Stimulated activated CD8-positive, alpha-beta memory T cell treated with anti-CD3 and anti-CD28 coated beads, Interleukin-2, amount 100 ng/mL, for 48 hours (primary cell): ENCODE results near the gene SPATS2.
"Not testable (repeated sequence)": the region's sequence is repeated elsewhere in the genome, so short reads cannot be mapped to it uniquely, and the experiment has no call there.

Experiments
- DNase-seq, 2 donors: peaks; one replicate each; pipeline ENCODE4 v3.0.0-alpha.2; 2020; ENCODE audit warnings: low read depth in 2 of 2

Gene SPATS2

DNA sequence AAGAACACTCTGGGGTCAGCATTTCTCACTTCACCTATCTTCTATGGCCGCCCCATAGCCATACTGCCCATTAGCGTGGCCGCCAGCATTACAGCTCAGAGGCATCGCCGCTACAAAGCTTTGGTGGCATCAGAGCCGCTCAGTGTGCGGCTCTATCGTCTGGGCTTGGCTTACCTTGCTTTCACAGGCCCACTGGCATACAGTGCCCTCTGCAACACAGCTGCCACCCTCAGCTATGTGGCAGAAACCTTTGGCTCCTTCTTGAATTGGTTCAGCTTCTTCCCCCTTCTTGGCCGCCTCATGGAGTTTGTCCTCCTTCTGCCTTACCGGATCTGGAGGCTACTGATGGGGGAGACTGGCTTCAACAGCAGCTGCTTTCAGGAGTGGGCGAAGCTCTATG lies 18.0 kb upstream of the SPATS2 start:
- no peak for DNase-seq

DNA sequence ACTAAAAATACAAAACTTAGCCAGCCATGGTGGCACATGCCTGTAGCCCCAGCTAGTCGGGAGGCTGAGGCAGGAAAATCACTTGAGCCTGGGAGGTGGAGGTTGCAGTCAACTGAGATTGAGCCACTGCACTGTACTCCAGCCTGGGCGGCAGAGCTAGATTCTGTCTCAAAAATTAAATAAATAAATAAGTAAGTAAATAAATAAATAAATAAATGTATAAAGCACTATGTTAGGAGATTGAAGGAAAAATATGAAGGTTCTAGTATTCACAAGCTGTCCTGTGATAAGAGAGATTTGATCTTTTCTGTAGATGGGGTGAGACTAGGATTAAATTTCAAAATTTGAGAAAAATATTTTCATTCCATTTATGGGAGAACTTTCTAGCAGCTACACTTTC lies 14.9 kb upstream of the SPATS2 start:
- DNase-seq, result no peak

DNA sequence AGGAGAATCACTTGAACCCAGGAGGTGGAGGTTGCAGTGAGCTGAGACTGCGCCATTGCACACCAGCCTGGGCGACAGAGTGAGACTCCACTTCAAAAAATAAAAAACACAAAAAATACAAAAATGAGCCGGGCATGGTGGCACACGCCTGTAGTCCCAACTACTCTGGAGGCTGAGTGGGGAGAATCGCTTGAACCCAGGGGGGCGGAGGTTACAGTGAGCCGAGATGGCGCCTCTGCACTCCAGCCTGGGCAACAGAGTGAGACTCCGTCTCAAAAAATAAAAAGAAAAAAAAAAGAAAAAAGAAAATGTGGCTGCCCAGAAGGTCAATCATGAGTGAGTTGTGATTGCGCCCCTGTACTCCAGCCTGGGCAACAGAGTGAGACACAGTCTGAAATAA lies 11.3 kb upstream of the SPATS2 start:
- DNase-seq, result no peak

DNA sequence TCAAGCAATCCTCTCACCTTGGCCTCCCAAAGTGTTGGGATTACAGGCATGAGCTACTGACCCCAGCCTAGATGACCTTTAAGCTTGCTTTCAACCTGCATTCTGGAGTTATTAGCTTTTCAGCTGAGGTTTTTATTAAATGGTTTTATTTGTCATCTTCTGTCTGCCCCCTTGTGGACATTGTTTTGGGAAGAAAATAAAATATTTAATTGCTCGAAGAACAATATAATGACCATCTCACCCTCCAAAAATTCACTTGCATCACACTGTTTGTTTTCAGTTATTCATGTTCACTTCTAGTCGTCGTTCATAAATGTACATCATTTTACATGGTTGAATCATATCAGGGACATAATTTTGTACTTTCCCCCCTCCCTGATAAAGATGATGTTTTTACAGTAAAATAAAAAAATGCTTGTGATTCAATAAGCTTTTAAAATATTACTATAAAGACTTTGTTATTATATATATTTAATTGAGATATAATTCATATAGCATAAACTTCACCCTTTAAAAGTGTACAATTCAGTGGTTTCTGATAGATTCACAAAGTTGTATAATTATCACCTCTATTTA lies 10.1 kb upstream of the SPATS2 start:
- DNase-seq, result no peak

DNA sequence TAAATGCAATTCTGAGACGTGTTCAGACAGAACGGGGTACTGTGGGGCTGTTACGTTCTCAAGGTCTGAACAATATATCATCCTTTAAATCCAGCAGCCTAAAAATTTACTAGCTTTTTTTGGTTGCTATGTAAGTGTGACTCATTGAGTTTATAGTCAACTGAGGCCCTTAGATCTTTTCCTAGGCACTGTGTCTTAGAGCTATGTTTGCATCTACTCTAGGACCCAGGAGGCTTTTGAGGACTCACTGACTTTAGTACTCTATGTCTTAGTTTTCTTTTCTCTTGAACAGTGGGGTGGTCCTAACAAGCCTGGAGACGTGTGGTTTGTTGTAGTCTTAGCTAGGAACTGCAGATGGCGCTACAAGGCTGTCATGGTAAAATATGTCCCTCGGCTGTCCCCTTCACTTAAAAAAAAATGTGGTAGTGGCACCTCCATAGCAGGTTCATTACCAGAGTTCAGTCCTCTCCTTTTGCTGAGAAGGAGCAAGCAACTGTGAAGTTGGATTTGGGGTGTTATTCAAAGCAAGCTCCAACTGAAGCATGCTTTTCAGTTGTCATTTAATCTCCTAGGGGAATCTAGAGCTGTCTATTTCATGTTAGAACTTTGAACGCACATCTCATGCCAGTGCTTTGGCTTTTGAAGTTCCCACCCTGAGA lies 8.7 kb upstream of the SPATS2 start:
- DNase-seq, result no peak

DNA sequence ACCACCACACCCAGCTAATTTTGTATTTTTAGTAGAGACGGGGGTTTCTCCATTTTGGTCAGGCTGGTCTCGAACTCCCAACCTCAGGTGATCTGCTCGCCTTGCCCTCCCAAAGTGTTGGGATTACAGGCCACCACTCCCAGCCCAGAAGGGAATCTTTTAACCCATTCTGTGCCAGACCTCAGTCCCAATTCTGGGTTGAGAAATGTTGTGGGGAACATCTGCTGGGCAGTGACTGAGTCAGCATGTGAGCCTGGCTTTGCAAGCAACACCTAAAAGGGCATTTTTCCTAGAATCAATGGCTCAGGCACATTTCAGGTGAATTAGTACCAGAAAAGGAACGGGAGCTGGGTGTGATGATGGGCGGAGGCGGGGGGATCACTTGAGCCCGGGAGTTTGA lies 7.6 kb upstream of the SPATS2 start:
- no peak for DNase-seq

DNA sequence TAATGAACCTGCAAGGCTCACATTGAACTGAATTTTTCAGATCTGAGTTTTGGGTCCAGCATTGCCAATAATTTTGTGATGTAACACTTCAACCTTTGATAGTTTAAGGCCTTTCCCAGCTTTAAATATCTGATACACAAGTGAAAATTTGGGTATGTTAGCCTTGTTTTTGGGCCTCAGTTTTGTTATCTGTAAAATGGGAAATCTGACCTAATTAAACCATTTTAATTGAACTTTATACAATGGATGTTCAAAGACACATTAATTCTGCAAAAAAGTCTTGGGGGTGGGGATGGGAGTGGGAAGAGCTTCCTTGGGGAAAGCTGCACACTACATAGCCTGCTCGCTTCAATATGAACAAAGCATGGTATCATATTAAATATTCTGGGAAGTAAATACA lies 5.2 kb upstream of the SPATS2 start:
- DNase-seq, result no peak

DNA sequence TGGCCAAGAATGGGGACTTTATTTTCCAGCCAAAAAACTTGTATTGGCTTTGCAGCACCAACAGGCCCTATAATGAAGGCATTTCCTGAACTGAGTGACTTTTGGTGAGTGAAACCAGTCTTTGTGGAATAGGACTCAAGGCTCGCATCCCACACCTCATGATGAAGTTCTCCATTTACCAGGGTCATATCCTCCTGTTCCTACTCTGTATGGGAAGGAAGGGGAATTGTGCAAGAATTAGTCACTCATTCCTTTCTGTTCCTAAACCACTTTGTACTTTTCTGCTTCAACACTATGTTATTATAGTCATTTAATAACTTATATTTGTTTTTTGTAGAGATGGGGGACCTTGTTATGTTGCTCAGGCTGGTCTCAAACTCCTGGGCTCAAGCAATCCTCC lies 2.3 kb upstream of the SPATS2 start:
- no peak for DNase-seq

DNA sequence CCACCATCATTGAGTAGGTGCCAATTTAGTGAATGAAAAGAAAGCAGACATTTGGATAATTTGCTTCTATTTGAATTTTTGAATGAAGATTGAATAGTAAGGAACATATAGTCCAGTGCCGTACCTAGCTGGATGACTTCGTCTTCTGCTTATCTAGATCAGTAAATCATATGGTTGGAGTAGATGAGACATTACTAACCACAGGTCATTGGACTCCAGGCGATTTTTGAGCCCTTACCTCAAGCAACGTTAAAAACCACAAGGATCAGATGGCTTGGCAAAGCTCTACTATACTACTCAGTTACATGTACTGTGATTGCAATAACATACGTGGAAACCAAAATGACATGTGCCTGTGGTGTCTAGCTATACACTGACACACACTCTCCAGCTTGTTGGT lies 1.7 kb upstream of the SPATS2 start:
- DNase-seq, result no peak

DNA sequence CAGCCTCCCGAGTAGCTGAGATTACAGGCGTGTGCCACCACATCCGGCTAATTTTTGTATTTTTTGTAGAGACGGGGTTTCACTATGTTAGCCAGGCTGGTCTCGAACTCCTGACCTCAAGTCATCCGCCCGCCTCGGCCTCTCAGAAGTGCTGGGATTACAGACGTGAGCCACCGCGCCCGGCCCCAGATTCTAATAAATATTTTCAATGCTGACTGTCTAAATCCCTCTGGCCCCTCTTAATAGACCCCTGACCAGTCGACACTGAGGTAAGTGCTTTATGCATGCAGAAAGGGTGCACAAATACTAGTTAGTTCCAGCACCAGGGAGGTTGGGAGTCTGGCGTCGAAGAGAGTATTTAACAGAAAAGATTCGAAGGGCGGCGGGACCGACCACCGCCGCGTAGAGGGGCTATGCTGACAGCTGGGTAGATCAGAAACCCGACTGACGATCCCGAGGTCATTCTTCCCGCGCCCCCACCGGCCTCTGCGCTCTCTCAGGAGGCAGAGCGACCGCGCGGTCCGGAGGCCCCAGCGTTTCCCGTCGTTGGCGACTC lies 1.1 kb upstream of the SPATS2 start:
- DNase-seq, result no peak

DNA sequence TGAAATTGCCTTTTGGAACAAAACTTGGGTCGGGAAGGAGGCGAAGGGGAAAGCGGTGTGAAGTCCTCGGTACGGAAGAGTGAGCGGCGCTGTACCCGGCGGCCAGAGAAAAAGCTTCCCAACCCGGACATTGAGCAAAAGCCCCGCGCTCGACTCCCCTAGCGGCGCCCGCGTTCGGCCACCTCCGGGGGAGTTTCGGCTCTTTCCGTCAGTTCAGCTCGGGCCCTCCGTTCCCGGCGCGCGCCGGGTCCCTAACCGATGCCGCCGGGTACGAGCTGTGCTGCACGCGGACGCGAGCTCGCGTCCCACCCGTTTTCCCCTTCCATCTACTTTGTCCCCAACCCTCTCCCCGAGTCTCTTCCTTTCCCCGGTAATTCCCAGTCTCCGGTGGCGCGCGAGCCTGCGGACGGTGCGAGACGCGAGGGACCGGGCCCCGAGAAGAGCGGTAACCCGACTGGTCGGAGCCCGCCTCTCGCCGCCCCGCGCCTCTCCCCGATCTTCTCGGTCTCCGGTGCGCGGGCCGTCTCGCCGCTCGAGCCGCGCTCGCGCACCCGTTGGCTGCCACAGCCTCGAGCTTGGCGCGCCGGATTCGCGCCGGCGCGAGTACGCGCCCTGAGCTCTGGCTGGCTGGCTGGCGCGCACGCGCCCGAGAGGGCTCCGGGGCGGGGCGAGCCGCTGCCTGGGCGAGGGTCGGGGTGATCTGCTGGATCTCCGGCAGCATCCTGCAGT lies 446 bp upstream of the SPATS2 start:
- peak; percentile 80 to 87 for DNase-seq

DNA sequence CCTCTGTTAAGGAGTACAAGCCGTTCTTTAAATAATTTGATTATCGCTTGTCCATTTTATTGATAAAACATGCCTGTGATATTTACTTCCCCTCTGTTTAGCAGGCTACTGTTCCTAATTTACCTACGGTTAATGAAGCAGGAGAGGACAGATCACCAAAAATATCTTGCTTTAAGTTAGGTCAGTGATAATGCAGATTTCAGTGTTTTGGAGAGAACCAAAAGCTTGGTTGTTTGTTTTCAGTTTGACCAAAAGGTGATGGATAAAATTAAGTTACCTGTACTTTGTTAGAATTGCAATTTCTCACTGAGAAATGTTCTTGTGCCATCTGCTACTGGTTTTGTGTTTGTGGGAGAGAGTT lies 958 bp downstream of the SPATS2 start:
- no peak for DNase-seq

DNA sequence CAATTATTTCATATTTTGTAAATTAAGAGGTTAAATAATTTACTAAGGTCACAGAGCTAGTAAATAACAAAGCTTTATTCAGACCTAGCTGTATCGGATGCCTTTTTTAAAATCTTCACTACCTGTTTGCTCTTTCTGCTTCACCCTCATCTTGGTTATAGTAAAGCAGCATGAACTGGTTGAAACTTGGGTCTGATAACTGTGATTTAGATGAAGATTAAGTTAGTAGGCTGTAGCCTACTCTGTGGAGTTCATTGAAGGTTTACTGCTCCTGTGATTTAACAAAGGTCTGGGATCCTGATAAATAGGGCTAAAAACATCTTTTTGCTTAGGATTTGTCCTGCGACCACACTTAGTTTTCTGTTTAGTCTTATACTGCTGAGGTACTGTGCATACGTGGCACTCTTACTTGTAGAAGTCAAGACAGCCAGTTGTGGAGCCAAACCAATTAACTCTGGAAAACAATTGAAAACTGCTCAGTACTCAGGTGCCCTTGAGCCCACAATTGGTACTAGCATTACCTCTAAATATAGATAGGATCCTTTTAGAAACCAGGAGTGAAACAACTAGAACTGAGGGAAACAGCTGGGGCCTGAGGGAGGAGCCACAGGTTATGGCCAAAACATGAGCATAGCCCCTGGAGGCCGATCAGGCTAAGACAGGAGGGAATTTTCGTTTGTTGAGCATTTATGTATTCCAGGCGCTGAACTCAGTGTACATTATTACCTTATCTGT lies 2.3 kb downstream of the SPATS2 start:
- DNase-seq, result no peak

DNA sequence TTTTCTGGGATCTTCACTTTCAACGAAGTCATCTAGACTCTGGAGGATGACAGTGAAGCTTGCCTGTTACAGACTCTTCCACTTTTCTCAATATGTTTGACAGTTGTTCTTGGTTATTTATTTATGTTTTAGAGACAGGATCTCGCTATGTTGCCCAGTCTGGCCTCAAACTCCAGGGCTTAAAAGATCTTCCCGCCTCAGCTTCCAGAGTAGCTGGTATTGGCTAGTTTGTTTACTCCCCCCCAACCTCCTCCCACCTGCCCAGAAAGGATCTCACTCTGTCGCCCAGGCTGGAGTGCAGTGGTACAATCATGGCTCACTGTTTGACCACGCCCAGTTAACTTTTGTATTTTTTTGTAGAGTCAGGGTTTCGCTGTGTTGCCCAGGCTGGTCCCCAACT lies 3.3 kb downstream of the SPATS2 start:
- no peak for DNase-seq

DNA sequence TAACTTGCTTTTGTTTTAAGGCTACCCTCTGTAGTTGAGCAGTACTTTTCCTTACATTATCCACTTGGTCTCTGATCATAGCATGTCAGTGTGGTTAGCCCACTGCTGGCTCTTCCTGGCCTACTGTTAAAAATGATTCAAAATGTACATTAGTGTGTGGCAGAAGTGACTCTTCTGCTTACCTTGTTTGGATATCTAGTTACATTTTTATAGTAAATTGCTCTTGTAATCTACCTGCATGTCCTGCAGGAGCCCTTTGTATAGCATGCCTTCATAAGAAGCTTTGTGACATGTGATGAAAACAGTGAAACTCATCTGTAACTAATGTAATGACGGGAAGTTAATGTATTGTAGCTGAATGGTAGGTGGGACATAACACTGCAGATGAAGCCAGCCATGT lies 8.1 kb downstream of the SPATS2 start:
- DNase-seq, result no peak

DNA sequence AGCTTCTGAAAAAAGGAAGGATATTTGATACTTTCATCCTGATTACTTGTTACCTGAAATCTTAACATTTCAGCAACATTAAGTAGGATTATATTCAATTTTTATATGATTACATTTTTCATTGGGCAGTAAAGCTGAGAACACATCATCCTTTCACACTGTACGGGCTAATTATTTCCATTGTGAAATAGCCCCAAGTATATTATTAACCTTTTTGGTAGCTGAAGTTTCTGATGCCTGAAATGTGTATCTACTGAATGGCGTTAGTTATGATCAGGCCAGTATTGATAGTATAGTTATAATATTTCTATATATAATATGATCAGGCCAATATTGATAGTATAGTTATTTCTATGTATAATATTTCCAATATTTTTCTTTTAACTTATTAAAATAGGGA lies 10.1 kb downstream of the SPATS2 start:
- DNase-seq, result no peak

DNA sequence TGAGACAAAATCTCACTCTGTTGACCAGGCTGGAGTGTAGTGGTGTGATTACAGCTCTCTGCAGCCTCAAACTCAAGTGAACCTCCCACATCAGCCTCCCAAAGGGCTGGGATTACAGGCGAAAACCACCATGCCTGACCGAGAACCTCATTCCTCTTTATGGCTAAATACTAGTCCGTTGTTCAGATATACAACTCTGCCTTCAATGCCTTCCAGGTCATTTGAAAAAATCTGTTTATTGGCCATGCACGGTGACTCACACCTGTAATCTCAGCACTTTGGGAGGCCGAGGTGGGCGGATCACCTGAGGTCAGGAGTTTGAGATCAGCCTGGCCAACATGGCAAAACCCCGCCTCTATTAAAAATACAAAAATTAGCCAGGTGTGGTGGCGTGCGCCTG lies 12.9 kb downstream of the SPATS2 start:
- not testable (repeated sequence) for DNase-seq

DNA sequence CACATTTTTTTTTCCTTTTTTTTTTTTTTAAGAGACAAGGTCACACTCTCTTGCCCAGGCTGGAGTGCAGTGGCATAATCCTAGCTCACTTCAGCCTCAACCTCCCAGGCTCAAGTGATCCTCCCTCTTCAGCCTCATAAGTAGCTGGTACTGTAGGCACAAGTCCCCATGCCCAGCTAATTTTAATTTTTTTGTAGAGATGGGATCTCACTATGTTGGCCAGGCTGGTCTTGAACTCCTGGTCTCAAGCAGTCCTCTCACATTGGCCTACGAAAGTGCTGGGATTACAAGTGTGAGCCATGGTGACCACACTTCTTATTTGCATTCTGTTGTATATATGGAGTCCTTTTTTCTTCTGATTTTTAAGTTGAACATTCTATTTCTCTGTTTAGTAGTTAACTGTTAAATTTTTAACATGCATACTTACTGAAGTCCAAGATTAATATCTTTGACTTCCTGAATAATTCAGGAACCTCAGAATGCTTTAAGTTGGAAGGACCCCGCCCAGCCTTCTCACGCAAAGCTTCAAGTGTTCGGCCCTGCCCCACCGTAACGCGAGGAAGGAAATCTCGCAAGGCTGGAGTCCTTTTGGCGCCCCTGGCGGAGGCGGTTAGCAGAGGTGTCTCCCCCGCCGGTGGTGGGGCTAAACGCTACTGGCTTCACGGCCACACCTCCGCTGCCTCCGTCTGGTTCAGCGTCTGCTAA lies 21.6 kb downstream of the SPATS2 start:
- peak; percentile 45 to 57 for DNase-seq

DNA sequence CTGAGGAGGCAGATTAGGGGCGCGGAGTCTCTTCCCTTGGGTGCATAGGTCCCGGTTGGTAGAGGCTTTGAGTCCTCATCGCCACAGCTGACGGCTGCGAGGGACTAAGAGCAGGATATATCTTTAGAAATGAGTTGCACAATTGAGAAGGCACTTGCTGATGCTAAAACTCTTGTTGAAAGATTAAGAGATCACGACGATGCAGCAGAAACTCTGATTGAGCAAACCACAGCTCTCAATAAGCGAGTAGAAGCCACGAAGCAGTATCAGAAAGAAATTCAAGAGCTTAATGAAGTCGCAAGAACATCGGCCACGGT lies 22.1 kb downstream of the SPATS2 start:
- DNase-seq, result no peak

DNA sequence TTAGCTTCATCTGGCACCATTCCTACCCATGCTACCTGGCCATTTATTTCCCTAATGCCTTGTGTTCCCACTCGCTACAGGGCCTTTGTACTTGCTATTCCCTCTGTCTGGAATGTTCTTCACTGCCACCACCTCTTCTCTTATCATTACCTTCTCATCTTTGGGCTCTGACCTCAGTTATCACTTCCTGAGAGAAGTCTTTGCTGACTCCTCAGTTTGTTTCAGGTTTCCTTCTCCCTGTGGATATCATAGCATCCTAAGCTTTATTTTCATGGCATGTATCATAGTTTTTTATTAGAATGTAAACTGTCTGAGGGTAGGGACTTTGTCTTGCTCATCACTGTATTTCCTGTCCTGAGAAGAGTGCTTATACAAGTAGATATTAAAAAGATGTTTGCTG lies 29.7 kb downstream of the SPATS2 start:
- DNase-seq, result no peak

DNA sequence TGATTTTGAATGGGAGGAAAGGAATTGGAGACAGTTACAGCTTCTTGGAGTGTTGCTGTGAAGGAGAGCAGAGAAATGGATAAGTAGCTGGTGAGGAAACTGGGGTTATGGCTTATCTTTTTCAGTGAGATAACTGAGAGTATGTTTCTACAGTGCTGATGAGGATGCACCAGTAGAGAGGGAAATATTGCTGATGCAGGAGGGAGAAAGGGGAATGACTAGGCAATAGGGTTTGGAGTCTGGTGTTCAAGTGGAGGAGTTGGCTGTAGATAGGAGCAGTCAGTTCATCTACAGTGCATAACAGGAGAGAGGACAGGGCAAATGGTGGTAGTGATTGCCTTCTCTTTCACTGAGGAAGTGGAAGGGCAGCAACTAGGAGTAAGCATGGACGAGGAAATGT lies 33.0 kb downstream of the SPATS2 start:
- DNase-seq, result no peak

DNA sequence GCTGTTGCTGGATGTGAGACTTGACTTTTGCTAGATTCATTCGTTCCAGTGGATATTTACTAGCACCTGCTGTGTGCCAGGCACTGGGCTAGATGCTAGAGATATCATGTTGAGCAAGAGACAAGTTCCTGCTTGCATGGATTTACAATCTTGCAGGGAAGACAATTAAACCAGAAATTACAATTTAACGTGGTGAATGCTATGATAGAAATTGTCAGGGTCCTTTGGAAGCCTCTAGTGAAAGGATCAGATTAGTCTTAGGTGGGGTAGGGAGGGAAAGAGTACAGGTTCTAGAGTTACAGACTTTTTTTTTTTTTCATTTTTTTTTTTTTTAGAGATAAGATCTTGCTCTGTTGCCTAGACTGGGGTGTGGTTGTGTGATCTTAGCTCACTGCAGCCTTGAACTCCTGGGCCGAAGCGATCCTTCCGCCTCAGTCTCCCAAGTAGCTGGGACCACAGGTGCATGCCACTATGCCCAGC lies 36.7 kb downstream of the SPATS2 start:
- DNase-seq, result no peak
